Uterus (tissue), 2 donors: ENCODE data around the gene QKI.

Experiments
- CTCF ChIP-seq, 4 experiments: fragments of 200-600 bp in 2 of 4; fragments of 450-650 bp in 2 of 4; sonication (generic) in 2 of 4; IDR thresholded peaks; one replicate each; pipeline ENCODE4 v1.5.1; 2016 to 2019; ENCODE audit warnings: antibody characterized with exemption in 4 of 4, mild to moderate bottlenecking in 2 of 4, moderate library complexity in 1 of 4
- POLR2A ChIP-seq, 2 donors: fragments of 450-650 bp; IDR thresholded peaks; one replicate each; pipeline ENCODE4 v1.6.1; 2016; ENCODE audit warnings: antibody characterized with exemption in 2 of 2, mild to moderate bottlenecking in 1 of 2, moderate library complexity in 1 of 2

GRCh38 chr6:163525926-163526325 is 111.4 kb downstream of the QKI start:
- TF ChIP-seq CTCF (IDR thresholded peaks at IDR 0.05) (no peak), POLR2A (IDR thresholded peaks at IDR 0.05) (no peak)
